Measurements from ENCODE around the gene DAB2.

Gene DAB2

DNA sequence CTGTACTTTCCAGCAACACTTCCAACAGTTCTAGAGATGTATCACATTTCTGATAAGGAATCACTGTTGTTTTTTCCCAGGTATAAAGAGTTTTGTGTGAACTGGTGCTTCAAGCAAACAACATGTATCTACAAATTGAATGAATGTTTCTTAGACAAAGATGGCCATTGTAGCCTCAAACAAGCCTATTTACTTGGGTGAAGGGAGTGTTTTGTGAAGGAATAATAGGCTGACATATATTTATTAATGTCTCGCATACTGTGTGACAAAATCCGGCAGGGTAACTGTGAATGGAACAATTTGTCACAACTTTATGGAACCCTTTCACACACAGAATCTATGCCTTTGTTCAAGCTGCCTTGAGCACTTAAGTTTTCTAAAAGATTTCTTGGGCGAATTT, 24.8 kb upstream of the DAB2 start:
- Histone ChIP-seq H3K4me3 (no peak overlapping the region), H3K27ac (no peak overlapping the region)

GRCh38 chr5:39448506-39449128, 23.8 kb upstream of the DAB2 start:
- no peak overlapping the region for H3K4me3 ChIP-seq
- no peak overlapping the region for H3K27ac ChIP-seq

DNA sequence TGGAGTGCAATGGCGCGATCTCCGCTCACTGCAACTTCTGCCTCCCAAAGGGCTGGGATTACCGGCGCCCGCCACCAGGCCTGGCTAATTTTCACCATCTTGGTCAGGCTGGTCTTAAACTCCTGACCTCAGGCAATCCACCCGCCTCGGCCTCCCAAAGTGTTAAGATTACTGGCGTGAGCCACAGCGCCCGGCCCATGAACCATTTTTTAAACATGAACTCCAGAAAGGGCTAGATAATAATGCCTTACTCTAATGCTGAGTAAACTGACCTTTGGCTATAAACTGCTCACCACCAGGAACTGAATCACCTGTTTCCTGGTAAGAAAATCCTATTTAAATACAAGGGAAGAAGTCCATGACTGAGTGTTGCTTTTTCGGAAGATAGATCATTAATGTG, 23.2 kb upstream of the DAB2 start:
- H3K4me3 ChIP-seq = no peak overlapping the region
- H3K27ac ChIP-seq = no peak overlapping the region

- H3K27ac ChIP-seq = no peak overlapping the region
- H3K4me3 ChIP-seq = no peak overlapping the region
These were observed 22.3 kb upstream of the DAB2 start for GRCh38 chr5:39447059-39447458.

DNA sequence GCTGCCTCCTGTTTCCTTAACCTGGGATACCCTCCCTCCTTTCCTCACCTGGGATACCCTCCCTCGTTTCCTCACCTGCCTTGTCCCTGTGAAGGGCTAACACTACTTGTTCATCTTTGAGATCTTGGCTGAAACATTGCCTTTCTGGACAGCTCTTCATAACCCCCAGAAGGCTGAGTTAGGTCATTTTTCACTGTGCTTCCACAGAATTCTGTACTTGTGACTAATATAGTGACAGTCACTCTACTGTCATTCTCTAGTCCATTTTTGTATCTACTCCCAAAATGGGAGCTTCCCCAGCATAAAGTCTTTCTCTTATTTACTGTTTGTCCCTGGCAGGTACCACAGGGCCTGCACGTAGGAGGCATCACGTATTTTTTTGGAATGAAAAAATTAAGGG, 21.5 kb upstream of the DAB2 start:
- H3K4me3 ChIP-seq = no peak overlapping the region

GRCh38 chr5:39443911-39444310, 19.1 kb upstream of the DAB2 start:
- Histone ChIP-seq H3K27ac (no peak overlapping the region), H3K4me3 (no peak overlapping the region)

More for the DNA sequence above, 21.5 kb upstream of the DAB2 start:
- no peak overlapping the region for H3K27ac ChIP-seq

- Histone ChIP-seq H3K27ac (no peak overlapping the region), H3K4me3 (no peak overlapping the region)
These were observed 18.2 kb upstream of the DAB2 start for GRCh38 chr5:39442991-39443390.

DNA sequence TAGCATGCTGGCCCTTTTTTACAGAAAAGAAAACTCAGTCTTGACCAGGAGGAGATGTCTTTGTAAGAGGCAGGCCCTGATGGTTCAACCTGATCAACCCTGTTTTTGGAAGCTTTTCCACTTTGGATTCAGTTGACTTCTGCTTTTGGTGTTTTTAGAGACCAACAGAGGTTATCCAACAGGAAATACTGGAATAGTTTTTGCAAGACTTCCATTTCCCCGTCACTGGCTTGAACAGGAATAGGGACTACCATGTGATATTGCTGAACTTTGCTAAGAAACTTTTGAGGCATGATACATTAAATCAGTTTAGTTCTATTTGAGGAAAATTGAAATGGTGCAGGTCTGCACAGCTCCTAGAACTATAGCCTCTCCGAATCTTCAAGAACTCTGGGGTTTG, 17.1 kb upstream of the DAB2 start:
- H3K4me3 ChIP-seq = no peak overlapping the region
- H3K27ac ChIP-seq = peak overlapping the region in 1 of 21 experiments; percentile 3

- peak overlapping the region in 2 of 21 experiments; percentile 5 to 50 for H3K27ac ChIP-seq
- H3K4me3 ChIP-seq = no peak overlapping the region
These were observed 16.3 kb upstream of the DAB2 start for GRCh38 chr5:39440958-39441624.

GRCh38 chr5:39440192-39440957, 15.6 kb upstream of the DAB2 start:
- Histone ChIP-seq H3K27ac (no peak overlapping the region), H3K4me3 (no peak overlapping the region)

DNA sequence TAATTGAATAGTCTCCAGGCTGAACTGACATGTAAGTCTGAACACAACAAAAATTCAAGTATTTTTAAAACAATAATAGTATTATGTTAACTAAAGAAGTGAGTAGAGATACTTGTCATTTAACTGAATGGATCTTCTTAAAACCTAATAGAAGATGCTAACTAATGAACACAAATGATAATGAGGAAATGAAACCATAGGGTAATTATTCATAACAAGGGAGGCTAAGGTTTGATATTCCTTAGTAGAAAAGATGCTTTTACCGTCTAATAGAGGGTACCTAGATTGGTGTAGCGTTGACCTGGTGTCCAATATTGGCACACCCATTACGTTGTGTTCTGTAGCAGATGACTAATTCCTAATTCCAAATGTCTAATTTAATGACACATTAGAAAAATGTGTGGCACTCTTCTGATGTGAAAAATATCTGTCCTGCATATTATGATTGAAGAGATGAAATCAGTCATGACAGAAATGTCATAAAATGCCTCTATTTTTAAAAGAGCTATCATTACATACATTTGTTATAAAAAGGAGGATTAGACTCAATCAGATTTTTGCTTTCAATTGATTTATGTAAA, 14.9 kb upstream of the DAB2 start:
- H3K27ac ChIP-seq = no peak overlapping the region
- H3K4me3 ChIP-seq = no peak overlapping the region

DNA sequence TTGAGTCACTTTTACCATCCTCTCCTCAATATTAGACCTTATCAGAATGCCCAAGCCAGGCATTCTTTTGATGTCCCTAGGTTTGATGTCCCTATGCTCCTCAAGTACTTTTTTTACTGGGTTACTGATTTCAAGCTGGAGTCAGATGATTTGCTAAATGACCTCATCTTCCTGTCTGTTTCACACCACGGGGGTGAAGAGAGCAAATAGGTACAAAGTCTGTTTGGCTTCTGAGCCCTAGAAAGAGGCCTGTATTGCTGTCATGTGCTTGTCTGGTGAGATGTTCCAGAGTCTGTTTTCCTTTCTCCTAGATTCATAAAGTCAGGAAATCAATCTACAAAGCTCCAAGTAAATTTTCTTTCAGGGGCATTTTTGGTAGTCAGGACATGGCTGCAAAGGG, 12.7 kb upstream of the DAB2 start:
- Histone ChIP-seq H3K27ac (peak overlapping the region in 1 of 21 experiments; percentile 17), H3K4me3 (no peak overlapping the region)

GRCh38 chr5:39433848-39434247, 9.1 kb upstream of the DAB2 start:
- no peak overlapping the region for H3K27ac ChIP-seq
- no peak overlapping the region for H3K4me3 ChIP-seq

DNA sequence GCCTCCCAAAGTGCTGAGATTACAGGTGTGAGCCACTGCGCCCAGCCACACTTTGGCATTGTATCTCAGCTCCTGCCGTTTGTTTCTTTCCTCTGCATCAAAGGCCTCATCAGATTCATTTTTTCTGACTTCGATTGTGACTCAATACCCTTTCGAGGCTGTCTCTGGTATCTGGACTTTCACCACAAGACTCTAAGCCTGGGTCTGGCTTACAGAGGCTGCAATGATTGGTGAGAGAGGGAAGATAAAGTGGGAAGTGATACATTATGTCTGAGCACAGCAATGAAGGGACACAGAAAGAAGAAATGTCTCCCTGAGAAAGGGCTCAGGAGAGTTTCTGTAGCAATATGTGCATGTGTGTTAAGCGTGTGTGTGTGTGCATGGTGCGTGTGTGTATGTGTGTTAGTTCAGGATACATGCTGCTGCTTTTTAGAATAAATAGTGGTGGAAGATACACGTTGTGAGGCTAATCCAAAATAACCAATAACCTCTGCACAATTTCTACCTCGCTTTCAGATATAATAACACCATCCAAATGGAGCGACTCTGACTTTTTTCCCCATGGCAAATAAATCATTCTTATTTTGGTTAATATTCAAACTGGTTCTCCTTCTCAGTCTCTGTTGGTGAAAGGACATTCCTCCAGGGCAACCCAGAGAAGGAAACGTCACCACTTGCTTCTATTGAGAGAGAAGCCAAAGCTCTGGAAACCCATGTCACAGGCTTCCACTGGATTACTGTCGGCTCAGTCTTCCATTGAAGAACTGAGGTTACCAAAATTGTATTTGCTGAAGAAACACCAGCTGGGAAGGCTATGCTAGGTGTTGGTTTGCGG, 8.1 kb upstream of the DAB2 start:
- Histone ChIP-seq H3K27ac (no peak overlapping the region), H3K4me3 (no peak overlapping the region)

DNA sequence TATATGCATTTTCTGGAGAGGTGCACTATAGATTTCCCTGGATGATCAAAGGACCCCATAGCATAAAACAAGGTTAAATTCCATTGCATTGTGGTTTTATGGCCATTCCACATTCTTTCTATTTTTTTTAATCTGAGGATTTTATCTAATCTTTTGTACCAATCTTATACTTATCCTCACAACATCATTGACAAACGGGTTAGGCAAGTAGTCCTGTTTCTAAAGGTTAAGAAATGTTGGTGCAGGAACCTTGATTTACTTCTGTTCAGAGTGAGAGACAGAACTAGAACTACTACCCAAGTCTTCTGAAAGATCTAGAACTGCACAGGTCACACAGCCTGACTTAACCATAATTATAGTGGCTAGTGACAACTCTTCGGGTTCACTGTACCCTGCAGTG, 5.7 kb upstream of the DAB2 start:
- no peak overlapping the region for H3K4me3 ChIP-seq
- H3K27ac ChIP-seq = no peak overlapping the region

DNA sequence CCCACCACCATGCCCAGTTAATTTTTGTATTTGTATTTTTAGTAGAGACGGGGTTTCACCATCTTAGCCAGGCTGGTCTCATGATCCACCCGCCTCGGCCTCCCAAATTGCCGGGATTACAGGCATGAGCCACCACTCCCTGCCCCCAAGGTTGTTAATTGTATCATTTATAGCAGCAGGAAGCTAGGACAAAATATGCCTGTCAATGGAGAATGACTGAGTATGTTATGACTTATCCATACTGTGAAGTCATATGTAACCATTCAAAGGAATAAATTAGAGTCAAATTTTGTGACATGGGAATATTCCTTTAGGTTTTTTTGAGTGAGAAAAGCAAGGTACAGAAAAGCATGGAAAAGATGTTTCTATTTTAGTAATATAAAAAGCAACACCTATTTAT, 3.9 kb upstream of the DAB2 start:
- Histone ChIP-seq H3K4me3 (no peak overlapping the region), H3K27ac (no peak overlapping the region)

DNA sequence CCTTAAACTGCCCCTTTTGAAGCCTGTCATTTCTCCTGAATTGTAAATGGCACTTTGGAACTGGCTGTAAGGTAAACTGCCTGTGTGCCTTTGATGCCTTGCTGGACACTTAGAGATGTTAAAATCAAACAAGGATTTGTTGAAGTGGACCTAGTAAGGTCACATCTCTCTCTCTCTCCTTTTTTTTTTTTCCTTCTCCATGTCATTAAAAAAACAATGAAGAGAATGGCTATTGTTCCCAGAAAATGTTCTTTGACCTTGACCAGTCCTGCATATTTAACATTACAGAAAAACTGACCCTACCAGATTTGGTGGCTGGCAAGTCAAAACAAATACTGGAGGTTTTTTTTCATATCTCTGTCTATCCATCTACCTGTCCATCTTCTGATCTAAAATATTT, 2.9 kb upstream of the DAB2 start:
- Histone ChIP-seq H3K27ac (peak overlapping the region in 4 of 21 experiments; percentile 21 to 93 (median 86)), H3K4me3 (no peak overlapping the region)

DNA sequence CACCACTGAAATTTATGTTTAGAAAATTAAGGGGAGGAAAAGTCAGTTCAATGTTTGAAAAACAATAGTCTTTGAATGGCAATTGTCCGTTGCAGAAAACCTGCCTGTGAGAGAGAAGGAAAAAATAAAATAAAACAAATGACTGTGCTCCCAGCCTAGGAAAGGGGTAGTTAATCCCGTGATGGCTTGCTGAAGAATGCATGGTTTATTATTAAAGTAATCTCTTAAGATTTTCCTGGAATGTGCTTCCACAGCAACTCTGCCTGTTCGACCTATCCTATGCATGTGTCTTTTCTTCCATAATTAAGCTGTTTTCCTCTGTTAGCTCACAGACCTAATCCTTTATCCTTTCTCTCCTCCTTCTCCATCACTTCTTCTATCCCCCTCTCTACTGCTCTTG, 2.4 kb upstream of the DAB2 start:
- Histone ChIP-seq H3K27ac (peak overlapping the region in 6 of 21 experiments; percentile 82 to 98 (median 92)), H3K4me3 (no peak overlapping the region)

DNA sequence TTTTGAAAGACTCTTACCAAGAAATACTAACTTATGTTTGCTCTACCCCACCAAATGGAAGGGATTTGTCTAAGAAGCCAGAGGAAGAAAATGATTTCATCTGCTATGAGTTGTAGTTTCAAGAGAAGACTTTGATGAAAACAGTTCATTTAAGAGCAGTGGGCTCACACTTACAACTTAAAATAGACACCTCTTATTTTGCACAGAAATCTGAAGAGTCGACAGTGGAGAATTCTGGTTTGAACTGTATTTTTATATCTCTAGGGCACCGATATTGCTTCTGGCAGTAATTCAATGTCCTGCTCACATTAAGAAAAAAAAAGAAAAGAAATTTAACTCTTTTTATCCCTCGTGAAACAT, 1.9 kb upstream of the DAB2 start:
- H3K27ac ChIP-seq = peak overlapping the region in 12 of 21 experiments; percentile 8 to 98 (median 87)
- no peak overlapping the region for H3K4me3 ChIP-seq

Data from skin epidermis (tissue), 12 donors.